Progenitor cell of endocrine pancreas (in vitro differentiated cells): ENCODE measurements around the gene HEXIM2. TPM values are rescaled to one million over a fixed set of nuclear protein-coding genes. Genes with fewer than 3 reads are reported as not detected.

Experiments used
- DNase-seq: peaks from one replicate; pipeline ENCODE4 v3.0.0; 2021; ENCODE audit warnings: low spot score; ENCODE audit not compliant: unreplicated experiment
- H3K27ac Mint-ChIP-seq: 2 replicates; pipeline ENCODE4 v1.8.0; 2021; ENCODE audit warnings: mild to moderate bottlenecking, moderate library complexity, mixed read lengths
- H3K27me3 Mint-ChIP-seq: 2 replicates; pipeline ENCODE4 v1.8.0; 2021; ENCODE audit warnings: mixed read lengths
- H3K36me3 Mint-ChIP-seq: 2 replicates; pipeline ENCODE4 v1.8.0; 2022; ENCODE audit warnings: mixed read lengths; ENCODE audit not compliant: insufficient read depth
- H3K4me1 Mint-ChIP-seq: 2 replicates; pipeline ENCODE4 v1.8.0; 2021; ENCODE audit warnings: low read depth, mixed read lengths
- H3K4me3 Mint-ChIP-seq: 2 replicates; pipeline ENCODE4 v1.8.0; 2021; ENCODE audit warnings: low read depth, mild to moderate bottlenecking, moderate library complexity, mixed read lengths
- H3K9me3 Mint-ChIP-seq: 2 replicates; pipeline ENCODE4 v1.8.0; 2021; ENCODE audit warnings: low read depth, mixed read lengths
- CTCF ChIP-seq: fragments of 200-600 bp; sonication (generic); IDR thresholded peaks from one replicate; pipeline ENCODE4 v1.5.0; 2021; ENCODE audit warnings: antibody characterized with exemption, mild to moderate bottlenecking; ENCODE audit not compliant: unreplicated experiment
- total RNA-seq: library from RNA; stranded (reverse); gene quantifications from 2 replicates; pipeline ENCODE4 v1.2.1, GENCODE V29; 2021

HEXIM2 gene
- total RNA-seq, 1 donor from 2014 or later = 11.9 TPM

GRCh38 chr17:45131616-45132319 lies 29.9 kb upstream of the HEXIM2 start:
- Mint-ChIP-seq H3K9me3 (no peaks in the 10 kb centered on the region), H3K27ac (peak overlapping the region; percentile 49), H3K4me3 (peak overlapping the region; percentile 74), H3K36me3 (peaks cover 2% of the 10 kb centered on the region), H3K27me3 (no peaks in the 10 kb centered on the region), H3K4me1 (peaks cover 15% of the 10 kb centered on the region)
- DNase-seq = peak; percentile 71
- TF ChIP-seq CTCF = peak; percentile 95

GRCh38 chr17:45132320-45132571 lies 29.4 kb upstream of the HEXIM2 start, which contains the start of gene PLCD3:
TSS of gene PLCD3 (minus strand) at chr17:45132515. CDS start at chr17:45132410, 105 bp downstream.
- Mint-ChIP-seq H3K4me1 (peaks cover 12% of the 10 kb centered on the region), H3K4me3 (peak within 1 kb of the TSS; percentile 74), H3K27ac (peak within 1 kb of the TSS; percentile 91), H3K36me3 (peaks cover 2% of the 10 kb centered on the region), H3K27me3 (no peaks in the 10 kb centered on the region), H3K9me3 (no peaks in the 10 kb centered on the region)
- no peak for DNase-seq
- no peak for TF ChIP-seq CTCF

GRCh38 chr17:45132572-45133463 lies 28.9 kb upstream of the HEXIM2 start:
- Mint-ChIP-seq H3K4me3 (peak overlapping the region; percentile 72), H3K36me3 (peaks cover 2% of the 10 kb centered on the region), H3K27ac (peak overlapping the region; percentile 91), H3K9me3 (no peaks in the 10 kb centered on the region), H3K27me3 (no peaks in the 10 kb centered on the region), H3K4me1 (peaks cover 6% of the 10 kb centered on the region)
- peak; percentile 59 for TF ChIP-seq CTCF
- DNase-seq = peak; percentile 67

GRCh38 chr17:45135192-45135977 lies 26.3 kb upstream of the HEXIM2 start, which contains the start of gene ACBD4:
TSS of gene ACBD4 (plus strand) at chr17:45135687. CDS start at chr17:45136145, 458 bp downstream.
- H3K9me3 Mint-ChIP-seq = no peaks in the 10 kb centered on the region
- peak within 1 kb of the TSS; percentile 86 for H3K27ac Mint-ChIP-seq
- no peaks in the 10 kb centered on the region for H3K27me3 Mint-ChIP-seq
- TF ChIP-seq CTCF = peak; percentile 100
- H3K36me3 Mint-ChIP-seq = peaks cover 2% of the 10 kb centered on the region
- peak; percentile 96 for DNase-seq
- H3K4me3 Mint-ChIP-seq = peak within 1 kb of the TSS; percentile 75
- H3K4me1 Mint-ChIP-seq = peaks cover 3% of the 10 kb centered on the region
